Measurements from ENCODE around the gene CST9. TPM values are rescaled to one million over a fixed set of nuclear protein-coding genes. Genes with fewer than 3 reads are reported as not detected.

CST9 gene
- total and polyA plus RNA-seq, 2 of the 13 experiments (the other 11 are each of a cell fraction or from before 2014, with no cell fraction given) = 0.07 TPM; not detected in 1

- no peak for TF ChIP-seq ZFP82 (CRISPR knock-in tag; IDR thresholded peaks at IDR 0.05; ENCODE audit: borderline replicate concordance)
- TF ChIP-seq ZBTB49 (CRISPR knock-in tag; IDR thresholded peaks at IDR 0.05; ENCODE audit: borderline replicate concordance) = no peak
- TF ChIP-seq ZNF629 (CRISPR knock-in tag; conservative IDR thresholded peaks at IDR 0.05) = peak; percentile 69
- TF ChIP-seq TEF (CRISPR knock-in tag; IDR thresholded peaks at IDR 0.05) = no peak
- no peak for TF ChIP-seq ZNF75D (CRISPR knock-in tag; IDR thresholded peaks at IDR 0.05; ENCODE audit: borderline replicate concordance)
- TF ChIP-seq ZNF790 (CRISPR knock-in tag; IDR thresholded peaks at IDR 0.05; ENCODE audit: borderline replicate concordance) = no peak
- TF ChIP-seq ZNF598 (CRISPR knock-in tag; IDR thresholded peaks at IDR 0.05; ENCODE audit: borderline replicate concordance) = 0 out of 2 replicates have a peak, but pooled peaks have one; percentile 13
- TF ChIP-seq EZH2 (conservative IDR thresholded peaks at IDR 0.05; ENCODE audit: low read depth, low read length) = no peak
- no peak for TF ChIP-seq TFDP2 (CRISPR knock-in tag; IDR thresholded peaks at IDR 0.05)
- TF ChIP-seq CBX5 (CRISPR knock-in tag; IDR thresholded peaks at IDR 0.05; ENCODE audit: borderline replicate concordance) = no peak; the same call in 1 of the 2 replicates
- TF ChIP-seq, protein P1, sequence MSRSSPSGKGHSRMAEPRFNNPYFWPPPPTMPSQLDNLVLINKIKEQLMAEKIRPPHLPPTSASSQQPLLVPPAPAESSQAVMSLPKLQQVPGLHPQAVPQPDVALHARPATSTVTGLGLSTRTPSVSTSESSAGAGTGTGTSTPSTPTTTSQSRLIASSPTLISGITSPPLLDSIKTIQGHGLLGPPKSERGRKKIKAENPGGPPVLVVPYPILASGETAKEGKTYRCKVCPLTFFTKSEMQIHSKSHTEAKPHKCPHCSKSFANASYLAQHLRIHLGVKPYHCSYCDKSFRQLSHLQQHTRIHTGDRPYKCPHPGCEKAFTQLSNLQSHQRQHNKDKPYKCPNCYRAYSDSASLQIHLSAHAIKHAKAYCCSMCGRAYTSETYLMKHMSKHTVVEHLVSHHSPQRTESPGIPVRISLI (CRISPR knock-in tag; IDR thresholded peaks at IDR 0.05; ENCODE audit: borderline replicate concordance) = no peak
- TF ChIP-seq GTF3A (CRISPR knock-in tag; conservative IDR thresholded peaks at IDR 0.05) = no peak
- TF ChIP-seq BCLAF1 (IDR thresholded peaks at IDR 0.05) = no peak
- TF ChIP-seq KAT7 (CRISPR knock-in tag; IDR thresholded peaks at IDR 0.05; ENCODE audit: borderline replicate concordance) = 0 out of 2 replicates have a peak, but pooled peaks have one; percentile 19
- 0 out of 2 replicates have a peak, but pooled peaks have one; percentile 8 for TF ChIP-seq CHCHD3 (CRISPR knock-in tag; IDR thresholded peaks at IDR 0.05)
- TF ChIP-seq, protein P2, sequence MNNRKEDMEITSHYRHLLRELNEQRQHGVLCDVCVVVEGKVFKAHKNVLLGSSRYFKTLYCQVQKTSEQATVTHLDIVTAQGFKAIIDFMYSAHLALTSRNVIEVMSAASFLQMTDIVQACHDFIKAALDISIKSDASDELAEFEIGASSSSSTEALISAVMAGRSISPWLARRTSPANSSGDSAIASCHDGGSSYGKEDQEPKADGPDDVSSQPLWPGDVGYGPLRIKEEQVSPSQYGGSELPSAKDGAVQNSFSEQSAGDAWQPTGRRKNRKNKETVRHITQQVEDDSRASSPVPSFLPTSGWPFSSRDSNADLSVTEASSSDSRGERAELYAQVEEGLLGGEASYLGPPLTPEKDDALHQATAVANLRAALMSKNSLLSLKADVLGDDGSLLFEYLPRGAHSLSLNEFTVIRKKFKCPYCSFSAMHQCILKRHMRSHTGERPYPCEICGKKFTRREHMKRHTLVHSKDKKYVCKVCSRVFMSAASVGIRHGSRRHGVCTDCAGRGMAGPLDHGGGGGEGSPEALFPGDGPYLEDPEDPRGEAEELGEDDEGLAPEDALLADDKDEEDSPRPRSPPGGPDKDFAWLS (CRISPR knock-in tag; IDR thresholded peaks at IDR 0.05; ENCODE audit: borderline replicate concordance) = no peak; the same call in 1 of the 2 replicates
- TF ChIP-seq ONECUT2 (CRISPR knock-in tag; IDR thresholded peaks at IDR 0.05) = 0 out of 2 replicates have a peak, but pooled peaks have one; percentile 45
Measured at GRCh38 chr20:23585808-23586734, 19.6 kb downstream of the CST9 start (continued).

Data from HepG2 (cell line).